ENCODE results near the gene P3H3. TPM values are rescaled to one million over a fixed set of nuclear protein-coding genes. Genes with fewer than 3 reads are reported as not detected.

Gene P3H3, protein sequence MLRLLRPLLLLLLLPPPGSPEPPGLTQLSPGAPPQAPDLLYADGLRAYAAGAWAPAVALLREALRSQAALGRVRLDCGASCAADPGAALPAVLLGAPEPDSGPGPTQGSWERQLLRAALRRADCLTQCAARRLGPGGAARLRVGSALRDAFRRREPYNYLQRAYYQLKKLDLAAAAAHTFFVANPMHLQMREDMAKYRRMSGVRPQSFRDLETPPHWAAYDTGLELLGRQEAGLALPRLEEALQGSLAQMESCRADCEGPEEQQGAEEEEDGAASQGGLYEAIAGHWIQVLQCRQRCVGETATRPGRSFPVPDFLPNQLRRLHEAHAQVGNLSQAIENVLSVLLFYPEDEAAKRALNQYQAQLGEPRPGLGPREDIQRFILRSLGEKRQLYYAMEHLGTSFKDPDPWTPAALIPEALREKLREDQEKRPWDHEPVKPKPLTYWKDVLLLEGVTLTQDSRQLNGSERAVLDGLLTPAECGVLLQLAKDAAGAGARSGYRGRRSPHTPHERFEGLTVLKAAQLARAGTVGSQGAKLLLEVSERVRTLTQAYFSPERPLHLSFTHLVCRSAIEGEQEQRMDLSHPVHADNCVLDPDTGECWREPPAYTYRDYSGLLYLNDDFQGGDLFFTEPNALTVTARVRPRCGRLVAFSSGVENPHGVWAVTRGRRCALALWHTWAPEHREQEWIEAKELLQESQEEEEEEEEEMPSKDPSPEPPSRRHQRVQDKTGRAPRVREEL
- total RNA-seq = under 1 TPM in 1 of 2 experiments, not detected in 1; 0.26 TPM

- POLR2A ChIA-PET = interaction anchor here (0.7 to 1.6 kb wide), 6 partner anchors 23 to 208 kb away, joined by 3 to 6 read pairs (median 4); partner anchors contain the start of genes C12orf57, CDCA3, PTMS and RNU7-1
- H3K27ac Mint-ChIP-seq = no peak within 1 kb of the TSS
- H3K4me1 Mint-ChIP-seq (ENCODE audit: low read depth) = peaks cover 24% of the 10 kb centered on the region
- H3K27me3 Mint-ChIP-seq (ENCODE audit: low read depth) = peaks cover 62% of the 10 kb centered on the region
- H3K36me3 Mint-ChIP-seq (ENCODE audit: low read depth) = no peaks in the 10 kb centered on the region
- ATAC-seq (peak; percentile 69), DNase-seq (no peak)
- no peaks in the 10 kb centered on the region for H3K9me3 Mint-ChIP-seq (ENCODE audit: insufficient read depth)
- CTCF ChIA-PET = interaction anchor here (0.9 to 10.3 kb wide), 11 partner anchors 8 to 207 kb away, joined by 3 to 116 read pairs (median 3); partner anchors contain the start of genes MLF2 and SPSB2
- H3K4me3 Mint-ChIP-seq = peak within 1 kb of the TSS; percentile 66
Observed at GRCh38 chr12:6827982-6828780, at the start of gene P3H3. Gene P3H3, plus strand, starts transcription at chr12:6828407. Its CDS starts 34 bp downstream, at chr12:6828441.

DNA sequence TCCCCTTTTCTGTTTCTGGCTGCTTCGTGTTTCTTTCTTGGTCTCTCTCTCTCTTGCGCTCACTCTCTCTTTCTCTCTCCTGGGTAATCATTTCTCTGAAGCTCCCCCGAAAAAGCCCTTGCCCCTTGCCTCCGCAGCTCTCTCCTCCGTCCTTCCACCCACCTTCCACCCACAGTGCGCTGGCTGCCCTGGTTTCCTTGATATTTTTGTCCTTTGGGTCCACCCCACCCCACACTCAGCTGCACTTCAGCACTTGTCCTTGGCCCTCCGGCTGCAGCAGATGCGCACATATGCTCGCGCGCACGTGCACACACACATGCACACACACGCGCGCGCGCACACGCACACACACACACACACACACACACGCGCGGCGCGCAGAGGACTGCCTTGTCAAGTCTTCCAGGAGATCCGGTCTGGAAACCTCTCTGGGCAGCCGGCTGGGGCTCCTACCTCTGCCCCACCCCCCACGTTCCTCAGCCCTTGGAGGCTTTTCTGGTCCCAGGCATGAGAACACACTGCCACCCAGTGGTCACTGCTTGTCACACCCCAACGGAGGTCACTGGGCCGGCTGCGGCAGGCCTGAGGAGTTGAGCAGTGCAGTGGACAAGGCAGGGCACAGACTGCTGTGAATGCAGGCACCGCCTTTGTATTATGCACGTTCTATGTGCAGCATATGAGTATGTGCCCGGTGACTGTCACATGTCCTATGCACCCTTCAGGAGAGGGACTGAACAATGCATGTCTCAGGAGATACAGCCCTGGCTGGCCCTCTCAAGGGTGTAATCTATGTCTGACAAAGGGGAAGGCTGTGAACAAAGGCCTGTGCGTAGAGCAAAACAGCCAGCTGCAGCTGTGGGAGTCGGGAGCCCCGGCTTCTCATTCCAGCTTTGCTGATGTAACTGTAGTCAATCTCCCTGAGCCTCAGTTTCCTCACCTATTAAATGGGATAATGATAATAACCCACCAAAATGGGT lies 49.3 kb upstream of the P3H3 start:
- ChIA-PET POLR2A (interaction anchor here (0.6 to 9.3 kb wide), 4 partner anchors 12 to 211 kb away, joined by 3 to 66 read pairs (median 5); partner anchors contain the start of genes MLF2, NOP2 and PTMS), CTCF (interaction anchor here (0.6 to 20.8 kb wide), 18 partner anchors 9 to 166 kb away, joined by 3 to 378 read pairs (median 4); partner anchors contain the start of genes CD4, LAG3, MLF2 and PTMS)
- Mint-ChIP-seq H3K4me3 (peak overlapping the region; percentile 66), H3K4me1 (ENCODE audit: low read depth) (peaks cover 59% of the 10 kb centered on the region), H3K27me3 (ENCODE audit: low read depth) (no peaks in the 10 kb centered on the region), H3K36me3 (ENCODE audit: low read depth) (peaks cover 27% of the 10 kb centered on the region), H3K27ac (peak overlapping the region; percentile 79), H3K9me3 (ENCODE audit: insufficient read depth) (no peaks in the 10 kb centered on the region)
- ATAC-seq = peak; percentile 79
- DNase-seq = peak; percentile 94

DNA sequence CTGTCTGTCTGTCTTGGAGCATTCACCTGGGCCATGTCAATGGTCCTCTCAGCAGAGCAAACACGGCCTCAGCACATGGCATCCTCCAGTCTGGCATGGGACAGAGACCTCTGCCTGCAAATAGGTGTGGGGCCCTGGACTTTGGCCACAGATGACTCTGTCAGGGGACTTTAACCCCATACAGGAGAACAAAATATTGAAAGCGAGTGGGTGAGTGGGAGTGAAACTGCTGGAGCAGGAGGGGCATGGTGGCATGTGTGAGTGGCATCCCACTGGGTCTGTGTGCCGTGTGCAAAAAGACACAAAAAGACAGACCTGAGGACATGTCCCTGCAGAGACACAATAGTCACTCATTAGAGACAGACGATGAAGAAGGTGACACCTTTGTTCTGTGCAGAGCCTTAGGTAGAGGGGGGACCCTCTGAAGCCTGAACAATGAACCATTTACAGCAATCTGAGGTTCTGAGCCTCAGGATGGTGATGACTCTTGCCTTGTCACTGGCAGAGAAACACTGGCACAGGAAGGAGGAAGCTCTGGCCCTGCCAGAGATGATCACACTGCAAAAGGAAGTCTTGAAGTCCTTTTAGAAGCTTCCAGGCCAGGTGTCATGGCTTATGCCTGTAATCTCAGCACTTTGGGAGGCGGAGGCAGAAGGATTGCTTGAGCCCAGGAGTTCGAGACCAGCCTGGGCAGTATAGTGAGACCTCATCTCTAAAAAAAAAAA lies 48.3 kb upstream of the P3H3 start:
- no peaks in the 10 kb centered on the region for H3K27me3 Mint-ChIP-seq (ENCODE audit: low read depth)
- H3K4me1 Mint-ChIP-seq (ENCODE audit: low read depth) = peaks cover 49% of the 10 kb centered on the region
- ATAC-seq = no peak
- DNase-seq = no peak
- H3K36me3 Mint-ChIP-seq (ENCODE audit: low read depth) = peaks cover 19% of the 10 kb centered on the region
- ChIA-PET POLR2A (interaction anchor here (0.6 to 2.1 kb wide), 5 partner anchors 8 to 30 kb away, joined by 4 to 12 read pairs (median 7); partner anchors contain the start of genes LAG3, MLF2 and PTMS), CTCF (interaction anchor here (0.6 to 20.8 kb wide), 14 partner anchors 9 to 166 kb away, joined by 3 to 378 read pairs (median 4); partner anchors contain the start of genes CD4, LAG3, MLF2 and PTMS)
- no peaks in the 10 kb centered on the region for H3K9me3 Mint-ChIP-seq (ENCODE audit: insufficient read depth)
- peak overlapping the region; percentile 62 for H3K27ac Mint-ChIP-seq
- no peak overlapping the region for H3K4me3 Mint-ChIP-seq

- Mint-ChIP-seq H3K9me3 (ENCODE audit: insufficient read depth) (no peaks in the 10 kb centered on the region), H3K36me3 (ENCODE audit: low read depth) (peaks cover 14% of the 10 kb centered on the region), H3K4me1 (ENCODE audit: low read depth) (peaks cover 42% of the 10 kb centered on the region), H3K27me3 (ENCODE audit: low read depth) (no peaks in the 10 kb centered on the region), H3K4me3 (no peak overlapping the region), H3K27ac (no peak overlapping the region)
- ATAC-seq (no peak), DNase-seq (no peak)
- CTCF ChIA-PET = interaction anchor here (0.6 to 20.8 kb wide), 14 partner anchors 9 to 166 kb away, joined by 3 to 378 read pairs (median 4); partner anchors contain the start of genes CD4, LAG3, MLF2 and PTMS
- POLR2A ChIA-PET = interaction anchor here (0.6 to 2.1 kb wide), 7 partner anchors 9 to 50 kb away, joined by 3 to 12 read pairs (median 4); partner anchors contain the start of genes LAG3, MLF2 and PTMS
Observed at GRCh38 chr12:6780573-6780972, 47.6 kb upstream of the P3H3 start.

GRCh38 chr12:6782119-6782518 lies 46.1 kb upstream of the P3H3 start:
- Mint-ChIP-seq H3K4me1 (ENCODE audit: low read depth) (peaks cover 45% of the 10 kb centered on the region), H3K27ac (no peak overlapping the region), H3K4me3 (no peak overlapping the region), H3K9me3 (ENCODE audit: insufficient read depth) (no peaks in the 10 kb centered on the region), H3K36me3 (ENCODE audit: low read depth) (peaks cover 7% of the 10 kb centered on the region), H3K27me3 (ENCODE audit: low read depth) (no peaks in the 10 kb centered on the region)
- ATAC-seq (no peak), DNase-seq (no peak)
- ChIA-PET CTCF (interaction anchor here (3.2 to 20.8 kb wide), 5 partner anchors 10 to 53 kb away, joined by 15 to 378 read pairs (median 18); partner anchors contain the start of genes LAG3, MLF2 and PTMS), POLR2A (interaction anchor here (0.7 to 1.7 kb wide), 2 partner anchors 29 to 282 kb away, joined by 3 to 6 read pairs; partner anchors contain the start of gene MLF2)

DNA sequence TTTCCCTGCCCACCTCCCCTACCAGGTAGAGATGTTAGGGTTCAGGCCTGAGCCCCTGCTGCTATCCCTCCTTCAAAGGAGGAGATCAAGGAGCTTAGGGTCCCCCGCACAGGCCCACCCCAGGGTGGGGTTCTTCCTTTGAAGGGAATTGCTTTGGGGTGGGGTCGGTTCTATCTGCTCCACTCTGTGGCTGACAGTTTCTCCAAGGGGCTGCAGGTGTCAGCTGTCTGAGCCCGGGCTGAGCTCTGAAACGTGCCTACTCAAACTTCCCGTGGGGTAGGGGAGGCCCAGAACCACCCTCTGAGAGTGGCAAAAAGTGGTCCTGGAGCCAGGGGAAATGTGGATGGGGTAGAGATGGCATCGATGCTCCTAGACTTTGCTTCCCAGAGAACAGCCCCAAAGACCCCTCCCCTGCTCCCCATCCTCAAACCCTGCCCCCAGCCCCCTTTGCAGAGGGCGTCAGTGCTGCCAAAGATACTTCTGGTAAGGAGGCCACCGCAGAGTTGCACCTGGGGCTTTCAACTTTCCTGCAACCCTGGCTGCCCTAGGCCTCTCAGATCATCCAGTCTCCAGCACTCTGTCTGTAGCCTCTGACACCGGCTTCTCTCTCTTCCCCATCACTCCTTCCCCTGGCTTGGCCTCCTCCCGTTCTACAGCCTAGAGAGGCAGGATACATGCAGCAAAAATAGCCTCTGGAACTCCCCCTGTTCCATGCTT lies 45.2 kb upstream of the P3H3 start:
- Mint-ChIP-seq H3K36me3 (ENCODE audit: low read depth) (peaks cover 7% of the 10 kb centered on the region), H3K4me1 (ENCODE audit: low read depth) (peaks cover 39% of the 10 kb centered on the region), H3K27me3 (ENCODE audit: low read depth) (no peaks in the 10 kb centered on the region), H3K27ac (no peak overlapping the region), H3K4me3 (no peak overlapping the region), H3K9me3 (ENCODE audit: insufficient read depth) (no peaks in the 10 kb centered on the region)
- DNase-seq (peak; percentile 15), ATAC-seq (no peak)
- ChIA-PET POLR2A (interaction anchor here (0.5 to 1.7 kb wide), 2 partner anchors 27 to 29 kb away, joined by 3 to 6 read pairs; partner anchors contain the start of gene MLF2), CTCF (interaction anchor here (0.6 to 20.8 kb wide), 6 partner anchors 9 to 45 kb away, joined by 3 to 378 read pairs (median 18); partner anchors contain the start of genes LAG3, MLF2 and PTMS)

GRCh38 chr12:6783828-6784227 lies 44.4 kb upstream of the P3H3 start:
- peaks cover 32% of the 10 kb centered on the region for H3K4me1 Mint-ChIP-seq (ENCODE audit: low read depth)
- H3K36me3 Mint-ChIP-seq (ENCODE audit: low read depth) = peaks cover under 1% of the 10 kb centered on the region
- no peak overlapping the region for H3K4me3 Mint-ChIP-seq
- H3K27me3 Mint-ChIP-seq (ENCODE audit: low read depth) = peaks cover 3% of the 10 kb centered on the region
- no peaks in the 10 kb centered on the region for H3K9me3 Mint-ChIP-seq (ENCODE audit: insufficient read depth)
- CTCF ChIA-PET = interaction anchor here (1.4 to 20.8 kb wide), 4 partner anchors 14 to 53 kb away, joined by 4 to 378 read pairs (median 84); partner anchors contain the start of genes LAG3, MLF2 and PTMS
- ATAC-seq (no peak), DNase-seq (peak; percentile 15)
- H3K27ac Mint-ChIP-seq = no peak overlapping the region
- POLR2A ChIA-PET = interaction anchor here (1.9 kb wide), 1 partner anchor 9 kb away, joined by 7 read pairs; no protein-coding TSS in a partner anchor

DNA sequence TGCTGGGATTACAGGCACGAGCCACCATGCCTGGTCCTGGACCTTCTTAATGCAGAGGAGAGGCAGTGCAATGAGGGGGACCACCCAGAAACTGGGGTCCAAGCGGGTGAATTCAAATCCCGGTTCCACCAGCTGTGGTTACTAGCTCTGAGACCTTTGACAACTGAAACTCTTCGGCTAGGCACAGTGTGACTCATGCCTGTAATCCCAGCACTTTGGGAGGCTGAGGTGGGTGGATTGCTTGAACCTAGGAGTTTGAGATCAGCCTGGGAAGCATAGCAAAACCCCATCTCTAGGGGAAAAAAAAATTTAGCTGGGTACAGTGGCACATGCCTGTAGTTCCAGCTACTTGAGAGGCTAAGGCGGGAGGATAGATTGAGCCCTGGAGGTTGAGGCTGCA lies 43.9 kb upstream of the P3H3 start:
- Mint-ChIP-seq H3K9me3 (ENCODE audit: insufficient read depth) (no peaks in the 10 kb centered on the region), H3K27me3 (ENCODE audit: low read depth) (peaks cover 3% of the 10 kb centered on the region), H3K4me1 (ENCODE audit: low read depth) (peaks cover 31% of the 10 kb centered on the region), H3K27ac (no peak overlapping the region), H3K36me3 (ENCODE audit: low read depth) (no peaks in the 10 kb centered on the region), H3K4me3 (no peak overlapping the region)
- DNase-seq (peak; percentile 17), ATAC-seq (no peak)
- POLR2A ChIA-PET = interaction anchor here (1.9 kb wide), 1 partner anchor 10 kb away, joined by 7 read pairs; no protein-coding TSS in a partner anchor
- CTCF ChIA-PET = interaction anchor here (1.4 to 20.8 kb wide), 4 partner anchors 14 to 52 kb away, joined by 4 to 378 read pairs (median 84); partner anchors contain the start of genes LAG3, MLF2 and PTMS

DNA sequence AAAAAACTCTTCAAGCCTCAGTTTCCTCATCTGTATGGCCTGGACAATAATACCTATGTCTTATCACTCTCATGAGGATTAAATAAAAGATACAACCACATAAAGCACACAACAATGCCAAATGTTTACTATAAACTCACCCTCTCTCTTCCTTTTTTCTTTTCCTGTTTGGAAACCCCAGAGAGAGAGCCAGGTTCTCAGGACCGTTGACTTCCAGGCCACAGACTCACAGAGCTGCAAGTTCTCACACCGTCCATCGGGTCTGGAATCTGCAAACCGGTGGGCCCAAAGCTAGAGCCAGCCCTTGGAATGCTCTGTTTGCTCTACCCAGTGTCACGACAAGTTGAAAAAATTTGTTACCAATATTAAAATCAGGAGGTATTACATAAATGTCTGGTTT lies 43.4 kb upstream of the P3H3 start:
- no peak for ATAC-seq
- CTCF ChIA-PET = interaction anchor here (1.4 to 20.8 kb wide), 4 partner anchors 15 to 52 kb away, joined by 4 to 378 read pairs (median 84); partner anchors contain the start of genes LAG3, MLF2 and PTMS
- Mint-ChIP-seq H3K27me3 (ENCODE audit: low read depth) (peaks cover 5% of the 10 kb centered on the region), H3K9me3 (ENCODE audit: insufficient read depth) (no peaks in the 10 kb centered on the region), H3K4me3 (no peak overlapping the region), H3K27ac (no peak overlapping the region), H3K36me3 (ENCODE audit: low read depth) (no peaks in the 10 kb centered on the region), H3K4me1 (ENCODE audit: low read depth) (peaks cover 31% of the 10 kb centered on the region)
- DNase-seq = no peak
- POLR2A ChIA-PET = interaction anchor here (1.9 kb wide), 1 partner anchor 10 kb away, joined by 7 read pairs; no protein-coding TSS in a partner anchor
